RPMI7951 (cell line): ENCODE data around the gene CMPK2. TPM values are rescaled to one million over a fixed set of nuclear protein-coding genes. Genes with fewer than 3 reads are reported as not detected.
"Not testable (repeated sequence)": the region's sequence is repeated elsewhere in the genome, so short reads cannot be mapped to it uniquely, and the experiment has no call there.

Experiments used
- DNase-seq: peaks from one replicate; pipeline ENCODE4 v3.0.0-alpha.2; 2012; ENCODE audit warnings: low read depth
- total RNA-seq: library from RNA; depleted of rRNA; stranded (reverse); fragments of >200 nt; shearing (Covaris generic); gene quantifications from 2 replicates; pipeline ENCODE4 v1.2.3, GENCODE V29; 2014; rRNA removed

The CMPK2 gene, protein sequence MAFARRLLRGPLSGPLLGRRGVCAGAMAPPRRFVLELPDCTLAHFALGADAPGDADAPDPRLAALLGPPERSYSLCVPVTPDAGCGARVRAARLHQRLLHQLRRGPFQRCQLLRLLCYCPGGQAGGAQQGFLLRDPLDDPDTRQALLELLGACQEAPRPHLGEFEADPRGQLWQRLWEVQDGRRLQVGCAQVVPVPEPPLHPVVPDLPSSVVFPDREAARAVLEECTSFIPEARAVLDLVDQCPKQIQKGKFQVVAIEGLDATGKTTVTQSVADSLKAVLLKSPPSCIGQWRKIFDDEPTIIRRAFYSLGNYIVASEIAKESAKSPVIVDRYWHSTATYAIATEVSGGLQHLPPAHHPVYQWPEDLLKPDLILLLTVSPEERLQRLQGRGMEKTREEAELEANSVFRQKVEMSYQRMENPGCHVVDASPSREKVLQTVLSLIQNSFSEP
- total RNA-seq: 3.7 and 4.4 TPM in 2 replicates

GRCh38 chr2:6865346-6866274, at the start of gene CMPK2:
CMPK2 (minus strand) TSS chr2:6865907; CDS start chr2:6865696, 211 bp downstream.
- DNase-seq: peak; percentile 73

DNA sequence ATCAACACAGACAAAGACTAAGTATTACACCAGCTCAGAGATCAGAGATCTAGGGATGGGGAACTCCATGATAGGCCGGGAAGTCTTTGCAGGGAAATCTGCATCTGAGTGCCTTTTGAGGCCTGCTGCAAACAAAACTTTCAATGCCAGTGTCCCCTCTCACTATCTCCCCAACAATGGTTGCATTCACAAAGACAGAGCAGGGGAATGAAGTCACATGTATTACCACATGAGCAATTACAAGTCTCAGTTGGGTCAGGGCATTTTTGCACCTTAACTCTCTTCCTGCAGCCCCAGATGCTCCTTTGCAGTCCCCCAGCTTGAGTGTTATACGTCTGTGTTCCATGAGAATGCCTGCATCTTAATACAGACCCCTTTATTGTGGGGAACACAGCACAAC, 49.7 kb upstream of the CMPK2 start:
- no peak for DNase-seq

- DNase-seq: peak; percentile 73
Observed at GRCh38 chr2:6914828-6915227, 49.1 kb upstream of the CMPK2 start.

GRCh38 chr2:6913415-6914157, 47.9 kb upstream of the CMPK2 start:
- no peak for DNase-seq

DNA sequence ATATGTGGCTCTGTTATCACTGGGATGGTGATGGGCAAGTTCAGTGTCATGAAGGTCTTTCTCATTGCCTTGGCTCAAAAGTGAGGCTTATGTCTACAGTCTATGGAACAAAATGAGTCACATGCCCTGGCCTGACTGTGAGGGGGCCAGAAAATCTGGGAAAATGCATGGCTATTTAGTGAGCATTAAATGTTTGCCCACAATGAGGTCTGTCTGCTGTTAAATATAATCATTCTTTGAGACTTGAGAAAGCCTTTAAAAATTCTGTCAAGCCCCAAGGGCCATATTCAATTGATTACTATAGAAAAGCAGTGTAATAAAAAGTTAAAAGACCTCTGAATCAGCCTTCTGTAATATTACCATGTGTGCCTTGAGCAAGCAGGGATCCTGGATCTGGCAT, 46.0 kb upstream of the CMPK2 start:
- DNase-seq: peak; percentile 28

DNA sequence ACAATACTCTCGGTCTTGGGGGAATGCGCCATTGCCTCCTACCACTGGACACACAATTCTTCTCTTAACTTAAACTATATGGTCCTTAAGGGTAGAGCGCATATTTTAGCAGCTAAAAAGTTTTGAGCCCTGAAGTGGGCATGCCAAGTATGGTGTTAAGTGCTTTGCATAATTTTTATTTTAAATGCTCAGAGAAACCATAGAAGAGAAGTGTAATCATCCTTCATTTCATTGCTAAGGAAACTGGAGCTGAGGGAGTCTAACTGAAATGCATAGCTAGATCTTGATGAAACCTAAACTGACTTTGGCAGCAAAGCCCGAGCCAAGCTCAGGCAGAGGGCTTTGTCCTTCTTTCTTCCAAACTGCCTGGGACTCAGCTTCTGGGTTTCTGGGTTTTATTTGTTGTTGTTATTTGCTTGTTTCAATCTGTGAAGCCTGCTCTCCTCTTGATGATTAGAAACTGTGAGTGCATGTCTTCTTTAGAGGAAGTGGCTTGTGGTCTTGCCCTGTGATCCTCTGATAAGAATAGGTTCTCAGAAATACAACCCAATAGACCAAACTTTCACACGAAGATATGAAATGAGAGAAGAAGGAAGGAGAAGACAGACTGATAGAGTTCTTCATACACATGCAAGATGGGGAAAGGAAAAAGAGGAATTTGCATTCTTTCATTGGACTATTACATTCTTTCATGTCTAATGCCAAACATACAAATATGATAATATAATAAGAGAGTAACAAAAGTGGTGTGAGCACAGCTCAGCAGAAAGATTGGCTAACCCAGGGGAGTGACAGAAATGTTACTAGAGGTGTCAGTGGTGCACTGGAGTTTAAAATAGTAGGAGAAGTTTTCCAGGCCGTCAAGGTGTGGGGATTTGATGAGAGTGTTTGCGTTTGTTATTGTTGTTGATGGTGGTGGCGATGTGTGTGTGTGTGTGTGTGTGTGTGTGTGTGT, 44.0 kb upstream of the CMPK2 start:
- DNase-seq: peak; percentile 55

DNA sequence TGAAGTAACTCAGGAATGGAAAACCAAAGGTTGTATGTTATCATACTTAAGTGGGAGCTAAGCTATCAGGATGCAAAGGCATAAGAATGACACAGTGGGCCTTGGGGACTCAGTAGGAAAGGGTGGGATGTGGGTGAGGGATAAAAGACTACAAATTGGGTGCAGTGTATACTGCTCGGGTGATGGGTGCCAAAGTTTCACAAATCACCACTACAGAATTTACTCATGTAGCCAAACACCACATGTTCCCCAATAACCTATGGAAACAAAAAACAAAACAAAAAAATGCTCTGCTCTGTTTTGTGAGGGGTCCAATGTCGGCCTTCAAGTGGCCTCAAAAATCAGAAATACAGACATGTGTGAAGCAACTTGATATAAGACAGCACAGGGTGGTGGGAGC, 42.6 kb upstream of the CMPK2 start:
- no peak for DNase-seq

DNA sequence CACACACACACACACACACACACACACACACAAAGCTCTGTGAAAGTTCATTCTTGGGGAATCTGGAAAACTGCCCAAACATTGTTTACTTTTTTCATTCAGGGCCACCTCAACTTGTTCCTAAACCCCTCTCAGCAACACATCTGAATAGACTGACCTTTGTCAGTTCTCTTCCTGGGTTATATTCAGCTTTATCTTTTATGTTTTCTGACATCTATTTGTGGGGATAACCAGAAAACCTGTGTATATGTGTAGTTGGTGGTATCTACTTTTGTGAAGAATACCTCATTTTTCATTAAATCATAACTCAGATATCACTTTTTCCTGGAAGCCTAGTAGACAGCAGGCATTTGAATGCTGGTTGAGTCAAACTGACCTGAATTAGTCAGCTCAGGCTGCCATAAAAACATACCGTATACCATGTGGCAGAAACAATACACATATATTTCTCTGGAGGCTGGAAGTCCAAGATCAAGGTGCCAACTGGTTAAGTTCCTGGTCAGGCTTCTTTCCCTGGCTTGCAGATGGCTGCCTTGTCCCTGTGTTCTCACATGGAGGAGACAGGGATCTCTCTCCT, 40.5 kb upstream of the CMPK2 start:
- DNase-seq: no peak

- no peak for DNase-seq
Observed at GRCh38 chr2:6905668-6906067, 40.0 kb upstream of the CMPK2 start.

- not testable (repeated sequence) for DNase-seq
Observed at GRCh38 chr2:6902581-6902980, 36.9 kb upstream of the CMPK2 start.

- peak; percentile 51 for DNase-seq
Observed at GRCh38 chr2:6896930-6897759, 31.4 kb upstream of the CMPK2 start.

- no peak for DNase-seq
Observed at GRCh38 chr2:6893876-6894482, 28.3 kb upstream of the CMPK2 start.

DNA sequence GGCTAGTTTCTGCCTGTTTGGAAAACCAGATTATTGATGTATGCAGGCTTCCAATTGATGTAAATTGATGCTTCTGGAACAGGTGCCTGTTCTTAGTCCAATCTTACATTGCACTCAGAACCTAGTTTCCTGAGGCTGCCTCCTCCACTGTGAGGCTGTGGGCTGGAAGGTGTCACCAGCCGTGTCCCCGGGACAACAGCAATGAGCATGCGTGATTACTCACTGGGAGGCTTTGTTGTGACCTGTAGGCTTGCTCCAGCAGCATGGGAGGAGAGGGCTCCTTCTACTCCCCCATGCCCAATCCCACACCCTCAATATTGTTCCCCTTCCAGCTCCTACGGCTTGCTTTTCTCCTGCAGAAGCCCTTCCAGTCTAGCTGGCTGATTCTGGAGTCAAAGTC, 23.0 kb upstream of the CMPK2 start:
- no peak for DNase-seq

DNA sequence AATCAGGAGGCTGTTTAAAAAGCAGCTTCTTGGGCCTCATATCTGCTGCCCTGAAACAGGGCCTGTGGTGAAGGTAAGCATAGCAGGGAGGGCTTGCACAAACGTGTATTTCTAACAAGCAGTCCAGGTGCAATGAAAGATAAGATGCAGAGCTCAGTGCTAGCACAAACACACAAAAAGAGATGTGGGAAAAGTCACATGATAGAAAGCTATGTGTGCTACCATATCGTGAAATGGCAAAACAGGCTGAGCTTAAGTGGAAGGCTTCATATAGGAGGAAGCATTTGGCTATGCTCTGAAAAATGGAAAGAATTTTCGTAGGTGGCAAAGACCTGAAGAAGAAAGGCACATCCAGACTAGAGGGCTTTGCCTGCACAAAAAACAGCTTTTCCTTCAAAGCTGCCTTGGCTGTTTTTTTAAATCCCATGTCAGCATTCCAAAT, 22.1 kb upstream of the CMPK2 start:
- no peak for DNase-seq

GRCh38 chr2:6885968-6886367, 20.3 kb upstream of the CMPK2 start:
- no peak for DNase-seq

- DNase-seq: no peak
Observed at GRCh38 chr2:6885551-6885950, 19.8 kb upstream of the CMPK2 start.

GRCh38 chr2:6883448-6884122, 17.9 kb upstream of the CMPK2 start:
- no peak for DNase-seq

DNA sequence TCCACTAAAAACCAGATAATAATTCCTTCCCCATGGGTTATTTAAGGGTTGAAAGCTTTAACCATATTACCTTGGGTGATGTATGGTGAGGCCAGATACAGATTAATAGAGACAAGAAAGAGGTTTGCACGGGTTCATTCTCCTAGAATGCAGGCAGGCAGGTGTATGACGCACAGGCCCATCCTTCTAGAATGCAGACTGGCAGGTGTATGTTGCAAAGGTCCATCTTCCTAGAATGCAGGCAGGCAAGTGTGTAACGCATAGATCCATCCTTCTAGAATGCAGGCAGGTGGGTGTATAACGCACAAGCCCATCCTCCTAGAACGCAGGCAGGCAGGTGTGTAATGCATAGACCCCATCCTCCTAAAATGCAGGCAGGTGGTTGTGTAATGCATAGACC, 15.8 kb upstream of the CMPK2 start:
- DNase-seq: no peak
